ENCODE measurements around the gene WDR54.
"Not testable (repeated sequence)": the region's sequence is repeated elsewhere in the genome, so short reads cannot be mapped to it uniquely, and the experiment has no call there.

WDR54 gene

DNA sequence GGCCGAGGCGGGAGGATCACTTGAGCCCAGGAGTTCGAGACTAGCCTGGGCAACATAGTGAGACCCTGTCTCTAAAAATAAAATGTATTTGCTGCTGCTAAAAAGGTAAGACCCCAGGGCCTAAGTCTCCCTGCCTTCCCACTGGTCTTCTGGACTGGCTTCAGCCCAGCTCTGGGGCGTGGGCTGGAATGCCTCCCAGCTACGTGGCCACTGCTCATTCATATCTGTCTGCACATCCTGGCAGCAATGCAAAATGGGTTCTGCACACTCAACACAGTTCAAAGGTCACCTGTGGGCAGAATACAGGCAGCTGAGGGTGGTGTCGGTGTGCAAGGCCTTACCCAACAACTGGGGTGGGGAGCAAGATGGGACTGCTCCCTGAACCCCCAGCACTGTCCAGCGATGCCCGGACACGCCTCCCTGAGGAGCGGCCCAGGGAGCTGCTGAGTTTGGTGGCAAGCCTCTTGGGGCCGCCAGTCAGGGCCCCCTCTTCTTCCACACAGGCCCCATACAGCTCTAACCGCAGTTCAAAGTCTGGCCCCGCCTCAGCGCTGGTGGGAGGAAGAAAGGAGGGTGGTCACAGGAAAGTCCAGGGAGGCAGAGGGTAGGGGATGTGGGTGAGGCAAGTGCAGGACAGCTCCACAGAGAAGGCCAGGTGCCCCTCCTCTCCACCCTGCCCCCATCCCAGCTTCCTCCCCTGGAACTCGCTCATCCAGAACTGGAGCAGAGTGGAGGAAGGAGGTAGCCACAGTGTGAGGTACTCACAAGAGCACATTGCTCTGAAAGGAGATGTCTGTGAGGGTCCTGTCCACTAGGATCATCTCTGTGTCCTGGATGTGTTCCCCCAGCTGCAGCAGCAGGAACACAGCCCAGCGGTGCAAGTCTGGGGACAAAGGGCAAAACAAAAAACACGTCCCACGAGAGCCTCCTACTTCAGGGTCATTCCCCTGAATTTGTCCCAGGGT, 8.2 kb downstream of the WDR54 start:
- DNase-seq (ENCODE audit: low read depth): no peak

GRCh38 chr2:74430502-74430901, 9.0 kb downstream of the WDR54 start:
- DNase-seq (ENCODE audit: low read depth): no peak

DNA sequence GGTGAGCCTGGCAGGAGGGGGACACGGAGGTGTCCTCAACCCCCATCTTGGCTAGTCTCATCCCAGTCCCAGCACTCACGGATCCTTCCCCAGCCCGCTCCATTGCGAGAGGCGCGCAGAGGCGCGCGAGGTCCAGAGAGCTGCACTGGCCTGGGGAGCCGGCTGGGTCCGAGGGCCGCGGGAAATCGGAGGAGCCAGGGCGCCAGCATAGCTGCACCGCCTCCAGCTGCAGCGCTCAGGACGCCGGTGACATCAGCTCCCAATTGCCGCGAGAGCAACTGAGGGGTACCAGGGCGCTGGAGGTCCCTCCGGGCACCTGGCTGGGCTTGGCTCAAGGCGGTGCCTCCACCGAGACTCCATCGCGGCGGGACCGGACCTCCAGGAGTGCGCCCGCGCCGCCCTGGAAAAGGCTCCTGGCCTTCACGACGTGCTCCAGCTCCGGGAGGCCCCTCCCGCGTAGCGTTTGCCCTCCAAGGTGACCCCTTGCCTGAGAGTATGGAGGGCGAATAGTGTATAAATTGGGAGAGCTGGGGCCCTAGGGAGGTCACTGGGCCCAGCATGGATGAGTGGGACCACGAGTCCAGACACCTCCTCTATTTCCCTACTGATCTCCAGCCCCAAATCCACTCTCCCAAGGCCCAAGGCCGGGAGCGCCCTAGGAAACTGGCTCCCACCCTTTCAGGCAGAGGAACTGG, 14.7 kb downstream of the WDR54 start:
- no peak for DNase-seq (ENCODE audit: low read depth)

GRCh38 chr2:74436848-74437695, 15.5 kb downstream of the WDR54 start:
- DNase-seq (ENCODE audit: low read depth): no peak

DNA sequence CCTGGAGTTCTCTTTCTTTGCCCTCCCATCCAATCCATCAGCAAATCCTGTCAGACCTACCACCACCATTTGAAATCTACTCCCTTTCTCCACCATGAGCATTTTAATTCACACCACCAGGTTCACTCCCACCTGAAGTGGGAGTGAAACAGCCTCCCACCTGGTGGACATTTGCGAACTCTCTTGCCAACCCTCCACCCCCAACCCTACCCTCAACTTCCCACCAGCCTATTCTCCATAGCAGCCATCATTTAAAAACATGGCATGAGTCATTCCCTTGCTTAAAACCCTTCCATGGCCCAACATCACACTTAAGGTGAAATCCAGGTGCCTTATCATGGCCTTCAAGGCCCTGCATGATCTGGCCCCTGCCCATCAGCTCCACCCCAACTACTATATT, 16.7 kb downstream of the WDR54 start:
- no peak for DNase-seq (ENCODE audit: low read depth)

- no peak for DNase-seq (ENCODE audit: low read depth)
These were observed 17.8 kb downstream of the WDR54 start for GRCh38 chr2:74439373-74439772.

DNA sequence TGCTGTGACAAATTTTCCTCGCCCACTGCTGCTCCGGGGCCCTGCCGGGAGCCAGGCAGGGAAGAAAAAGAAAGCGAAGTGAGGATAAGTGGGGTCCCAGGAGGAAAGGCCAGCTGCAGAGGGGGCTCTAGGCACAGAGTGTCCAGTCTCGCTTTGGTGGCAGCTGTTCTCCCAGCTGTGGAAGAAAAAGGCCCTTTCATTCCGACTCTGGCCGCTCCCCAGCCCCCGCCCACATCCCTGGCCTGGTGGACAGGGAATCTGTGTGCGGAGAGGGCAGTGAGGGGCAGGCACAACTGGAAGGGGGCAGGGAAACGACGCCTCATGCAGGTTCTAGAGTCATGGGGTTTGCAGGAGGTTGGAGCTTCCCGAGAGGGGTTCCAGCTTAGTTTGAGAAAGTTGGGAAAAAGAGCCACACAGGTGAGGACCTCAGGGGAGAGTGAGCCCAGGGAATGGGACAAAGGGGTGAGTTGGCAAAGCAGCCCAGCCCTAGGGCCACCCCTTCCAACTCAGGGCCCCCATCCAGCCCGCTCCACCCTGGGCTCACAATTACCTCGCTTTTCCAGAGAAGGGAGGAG, 18.4 kb downstream of the WDR54 start:
- DNase-seq (ENCODE audit: low read depth): no peak

DNA sequence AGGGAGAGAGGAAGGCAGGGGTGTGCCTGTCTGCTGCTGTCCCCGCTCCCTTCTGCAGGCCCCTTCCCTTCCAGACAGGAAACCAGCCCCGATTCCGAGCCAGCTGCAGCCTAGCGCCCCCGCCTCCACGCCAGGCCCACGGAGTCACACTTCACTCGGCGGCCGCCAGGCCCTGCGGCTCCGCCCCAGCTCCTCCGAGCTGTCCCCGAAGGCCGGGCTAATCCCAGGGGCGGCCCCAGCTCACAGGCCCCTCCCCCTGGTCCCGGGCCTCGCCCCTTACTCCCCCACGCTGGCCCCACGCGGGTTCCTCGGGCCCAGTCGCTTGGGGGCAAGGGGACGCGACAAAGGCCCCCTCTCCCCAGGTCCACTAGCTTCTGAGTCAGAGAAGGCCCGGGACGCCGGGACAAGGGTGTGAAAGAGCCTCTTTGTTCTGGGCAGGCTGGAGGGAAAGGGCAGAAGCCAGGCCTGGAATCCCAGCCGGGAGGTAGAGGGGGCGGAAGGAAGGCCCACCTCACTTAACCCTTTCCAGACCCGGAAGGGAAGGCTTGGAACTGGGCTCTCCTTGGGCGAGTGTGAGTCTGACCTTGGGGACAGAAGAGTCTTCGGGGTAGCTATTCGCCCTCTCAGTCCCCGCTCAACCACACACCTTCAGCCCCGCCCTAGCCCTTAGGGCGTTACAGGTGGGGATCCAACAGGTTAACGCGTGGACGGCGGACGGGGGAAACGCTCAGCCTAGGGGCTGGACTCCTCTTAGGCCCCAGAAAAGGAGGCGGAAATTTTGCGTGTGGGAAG, 19.0 kb downstream of the WDR54 start:
- DNase-seq (ENCODE audit: low read depth): no peak

DNA sequence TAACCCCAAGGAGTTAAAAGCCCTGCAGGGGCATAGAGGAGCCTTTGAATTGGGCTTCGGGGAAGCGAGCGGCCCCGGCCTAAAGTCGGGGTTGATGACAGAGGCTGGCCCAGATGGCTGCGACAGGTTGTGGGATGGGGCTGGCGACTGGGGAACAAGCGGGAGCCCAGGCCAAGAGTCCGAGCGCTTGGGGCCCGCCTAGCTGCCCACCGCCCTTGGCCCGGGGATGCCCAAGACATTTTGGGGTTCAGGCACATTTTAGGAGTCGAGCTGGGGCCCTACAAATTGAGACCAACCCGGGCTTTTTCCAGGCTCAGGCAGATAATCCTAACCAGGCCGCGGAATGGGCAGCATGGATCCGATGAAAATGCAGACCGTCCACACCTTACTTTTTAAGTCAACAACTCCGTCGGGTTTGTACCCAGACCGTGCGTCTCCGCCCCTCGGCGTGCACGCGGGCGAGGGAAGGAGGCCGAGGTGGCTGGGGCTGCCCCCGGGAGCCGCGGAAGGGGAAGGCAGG, 19.7 kb downstream of the WDR54 start:
- no peak for DNase-seq (ENCODE audit: low read depth)

GRCh38 chr2:74441690-74442482, 20.4 kb downstream of the WDR54 start, which contains the start of gene RTKN:
Gene RTKN (minus strand): TSS chr2:74441937. CDS start chr2:74441816, 121 bp downstream.
- no peak for DNase-seq (ENCODE audit: low read depth)

DNA sequence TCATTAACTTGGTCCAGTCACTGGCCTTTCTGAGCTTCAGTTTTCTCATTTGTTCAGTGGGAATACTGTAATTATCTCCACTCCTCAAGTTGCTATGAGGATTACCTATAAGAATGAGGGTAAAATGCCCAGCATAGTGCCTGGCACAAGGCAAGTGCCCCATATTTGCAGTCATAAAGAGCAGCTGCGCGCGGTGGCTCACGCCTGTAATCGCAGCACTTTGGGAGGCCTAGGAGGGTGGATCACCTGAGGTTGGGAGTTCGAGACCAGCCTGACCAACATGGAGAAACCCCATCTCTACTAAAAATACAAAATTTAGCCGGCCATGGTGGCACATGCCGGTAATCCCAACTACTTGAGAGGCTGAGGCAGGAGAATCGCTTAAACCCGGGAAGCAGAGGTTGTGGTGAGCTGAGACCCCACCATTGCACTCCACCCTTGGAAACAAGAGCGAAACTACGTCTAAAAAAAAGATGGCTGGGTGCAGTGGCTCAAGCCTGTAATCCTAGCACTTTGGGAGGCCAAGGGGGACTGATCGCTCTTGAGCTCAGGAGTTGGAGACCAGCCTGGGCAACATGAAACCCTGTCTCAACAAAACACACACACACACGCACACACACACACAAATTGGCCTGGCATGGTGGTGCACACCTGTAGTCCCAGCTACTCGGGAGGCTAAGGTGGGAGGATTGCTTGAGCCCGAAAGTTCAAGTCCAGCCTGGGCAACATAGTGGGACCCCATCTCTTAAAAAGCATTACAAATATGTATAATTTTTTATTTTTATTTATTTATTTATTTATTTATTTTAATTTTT, 21.2 kb downstream of the WDR54 start:
- DNase-seq (ENCODE audit: low read depth): not testable (repeated sequence)

DNA sequence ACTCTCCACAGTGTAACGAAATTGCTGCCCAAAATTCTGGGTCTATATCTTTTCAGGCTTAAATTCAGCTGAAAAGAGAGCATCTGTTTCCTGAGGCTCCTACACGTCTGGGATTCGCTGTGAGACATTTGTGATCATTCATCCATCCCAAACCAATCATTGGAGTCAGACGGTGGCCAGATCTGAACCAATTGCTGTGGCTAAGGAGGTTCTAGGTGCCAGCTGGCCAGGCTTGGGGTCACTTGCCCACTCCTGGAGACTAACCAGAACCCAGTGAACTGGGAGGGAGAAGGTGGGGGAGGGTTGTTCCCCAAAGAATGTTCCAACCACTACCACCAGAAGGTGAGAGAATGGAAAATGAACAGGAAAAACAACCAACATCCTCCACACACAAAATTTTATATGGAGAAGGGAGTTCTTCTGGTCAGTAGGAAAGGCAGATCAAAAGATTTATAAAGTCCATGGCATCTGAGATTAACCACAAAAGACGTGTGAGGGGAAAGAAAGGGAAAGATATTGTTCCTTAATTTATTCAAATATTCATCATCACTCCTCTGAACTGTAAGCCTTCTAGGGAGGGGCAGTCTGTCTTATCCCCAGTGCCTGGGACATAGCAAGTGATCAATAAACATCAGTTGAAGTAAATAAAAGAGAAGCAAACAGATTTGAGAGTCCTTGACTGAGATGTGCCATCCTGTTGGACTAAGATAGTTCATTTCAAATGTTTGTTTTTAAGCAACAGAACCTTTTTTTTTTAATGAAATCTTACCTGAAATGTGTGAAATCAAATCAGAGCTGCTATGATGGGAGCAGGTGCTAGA, 23.2 kb downstream of the WDR54 start:
- DNase-seq (ENCODE audit: low read depth): no peak

DNA sequence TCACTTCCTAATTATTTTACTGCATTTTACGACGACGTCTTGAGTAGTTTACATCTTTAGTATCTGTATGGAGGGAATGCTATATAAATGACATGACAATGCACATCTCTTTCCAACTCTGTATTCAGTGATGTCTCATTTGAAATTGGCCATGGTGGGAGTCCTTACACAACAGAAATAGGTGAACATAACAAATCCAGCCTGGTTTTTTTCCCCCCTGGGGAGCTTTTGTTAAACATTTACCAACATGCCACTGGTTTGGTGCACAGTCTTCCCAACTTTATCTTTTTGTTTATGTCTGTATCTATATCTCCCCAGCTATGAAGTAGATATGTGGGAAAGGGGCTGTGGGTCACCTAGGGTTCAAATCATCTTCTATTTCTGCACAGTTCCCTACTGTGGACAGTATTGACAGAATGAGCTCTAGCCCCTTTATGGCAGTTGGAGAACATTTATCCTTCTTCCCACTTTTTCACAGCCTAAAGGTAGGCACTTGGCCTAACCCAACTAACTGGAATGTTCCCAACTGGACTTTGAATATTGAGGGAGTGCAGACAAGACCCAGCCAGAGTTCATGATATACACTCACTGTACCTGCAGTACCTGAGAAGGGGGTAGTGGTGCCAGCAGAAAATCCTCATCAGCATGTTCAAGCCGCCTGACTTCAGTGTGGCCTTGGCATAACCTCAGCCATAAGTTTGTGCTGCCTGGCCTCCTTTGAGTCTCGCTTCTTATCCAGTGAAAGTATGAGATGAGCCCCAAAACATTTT, 25.9 kb downstream of the WDR54 start:
- DNase-seq (ENCODE audit: low read depth): no peak

DNA sequence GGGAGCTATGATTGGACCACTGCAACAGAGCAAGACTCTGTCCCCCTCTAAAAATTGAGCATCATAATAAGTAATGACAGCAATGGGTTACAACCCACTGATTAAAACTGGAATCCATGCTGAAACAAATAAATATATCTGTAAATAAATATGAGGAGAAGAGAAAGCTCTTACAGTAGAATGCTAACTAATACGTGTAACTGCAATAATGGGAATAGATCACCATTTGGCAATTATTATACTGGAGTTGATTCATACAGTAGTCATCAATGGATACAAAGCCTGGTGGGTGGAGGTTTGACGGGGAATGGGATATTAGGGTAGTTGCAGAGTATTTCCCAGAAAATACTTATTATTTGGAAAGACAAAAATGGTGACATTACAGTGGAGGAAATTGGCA, 27.2 kb downstream of the WDR54 start:
- no peak for DNase-seq (ENCODE audit: low read depth)

- DNase-seq (ENCODE audit: low read depth): no peak
These were observed 29.1 kb downstream of the WDR54 start for GRCh38 chr2:74450570-74451190.

DNA sequence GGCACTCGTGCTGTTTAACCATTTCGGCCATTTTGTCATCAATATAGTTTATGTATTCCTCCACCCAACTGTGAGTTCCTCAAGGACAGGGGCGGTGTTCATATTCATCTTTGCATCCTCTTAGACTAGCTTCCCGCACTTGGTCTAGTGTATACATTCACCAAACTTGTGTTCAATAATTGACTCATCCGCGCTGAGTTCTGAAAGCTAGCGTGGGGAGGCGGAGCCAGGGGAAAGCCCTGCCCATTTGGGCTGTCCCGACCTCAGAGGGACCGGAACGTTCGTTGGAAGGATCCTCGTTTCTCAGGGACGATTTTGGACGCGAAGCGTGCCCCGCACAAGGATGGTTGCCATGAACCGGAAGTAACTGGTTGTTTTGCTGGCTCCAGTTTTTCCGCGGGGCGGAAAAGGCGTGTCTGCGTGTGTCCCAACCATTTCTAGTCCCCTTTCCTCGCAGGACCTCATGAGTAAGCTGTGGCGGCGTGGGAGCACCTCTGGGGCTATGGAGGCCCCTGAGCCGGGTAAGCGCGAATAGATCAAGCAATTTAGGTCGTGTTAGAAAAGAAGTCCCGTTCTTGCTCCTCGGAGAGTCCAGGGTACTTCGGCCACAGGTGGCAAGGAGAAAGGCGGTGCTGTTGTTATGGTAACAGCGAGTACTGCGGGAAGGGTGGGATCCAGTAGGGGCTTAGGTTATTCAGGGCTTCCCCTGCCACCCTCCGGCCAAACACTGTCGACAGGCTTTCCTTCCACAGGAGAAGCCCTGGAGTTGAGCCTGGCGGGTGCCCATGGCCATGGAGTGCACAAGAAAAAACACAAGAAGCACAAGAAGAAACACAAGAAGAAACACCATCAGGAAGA, 33.4 kb downstream of the WDR54 start, which contains the start of gene INO80B:
Gene INO80B, plus strand, starts transcription at position 434 of the 858 bp plus-strand sequence. Its CDS starts 30 bp downstream, at position 464.
- peak; percentile 99 for DNase-seq (ENCODE audit: low read depth)

Measured in HS-5 (cell line).